Measurements from ENCODE around the gene HLA-G. TPM values are rescaled to one million over a fixed set of nuclear protein-coding genes. Genes with fewer than 3 reads are reported as not detected.

HLA-G gene
- total RNA-seq, 2 experiments from 2014 or later: 2.7 to 2.9 TPM

GRCh38 chr6:29813809-29814208, 13.8 kb upstream of the HLA-G start:
- Histone ChIP-seq H3K4me1 (ENCODE audit: insufficient read depth, low read length) (no peaks in the 10 kb centered on the region), H3K36me3 (ENCODE audit: insufficient read depth, low read length) (no peaks in the 10 kb centered on the region), H3K9me3 (ENCODE audit: control insufficient read depth in 1 of 2, insufficient read depth in 1 of 2, low read length in 2 of 2) (no peaks in the 10 kb centered on the region), H3K27me3 (ENCODE audit: control insufficient read depth in 1 of 2, insufficient read depth in 2 of 2, low read length in 2 of 2) (peaks cover 0 to 2% of the 10 kb centered on the region in 2 experiments), H3K27ac (ENCODE audit: low read depth in 1 of 2, low read length in 2 of 2) (no peak overlapping the region), H3K4me3 (ENCODE audit: low read length) (no peak overlapping the region)
- POLR2A ChIA-PET: no interaction called here
- no peaks in the 10 kb centered on the region for H3K9me3 Mint-ChIP-seq
- peaks cover 23% of the 10 kb centered on the region for H3K27me3 Mint-ChIP-seq
- H3K4me1 Mint-ChIP-seq (ENCODE audit: low read depth): no peaks in the 10 kb centered on the region
- H3K27ac Mint-ChIP-seq: no peak overlapping the region
- intact Hi-C loops (cut with DNase I, micrococcal nuclease): no loop called here
- TF ChIP-seq CTCF (IDR thresholded peaks at IDR 0.05): no peak
- no peaks in the 10 kb centered on the region for H3K36me3 Mint-ChIP-seq (ENCODE audit: low read depth)
- no peak for ATAC-seq (ENCODE audit: poor library complexity)
- CTCF ChIA-PET: no interaction called here
- H3K4me3 Mint-ChIP-seq: no peak overlapping the region
- no peak for DNase-seq

- no peak for DNase-seq
- ChIA-PET CTCF (no interaction called here), POLR2A (no interaction called here)
- intact Hi-C loops (cut with DNase I, micrococcal nuclease): no loop called here
- TF ChIP-seq CTCF (IDR thresholded peaks at IDR 0.05): no peak
- no peaks in the 10 kb centered on the region for H3K9me3 Mint-ChIP-seq
- H3K4me3 Mint-ChIP-seq: no peak overlapping the region
- no peak overlapping the region for H3K27ac Mint-ChIP-seq
- Histone ChIP-seq H3K9me3 (ENCODE audit: control insufficient read depth in 1 of 2, insufficient read depth in 1 of 2, low read length in 2 of 2) (no peaks in the 10 kb centered on the region), H3K36me3 (ENCODE audit: insufficient read depth, low read length) (no peaks in the 10 kb centered on the region), H3K4me1 (ENCODE audit: insufficient read depth, low read length) (no peaks in the 10 kb centered on the region), H3K27me3 (ENCODE audit: control insufficient read depth in 1 of 2, insufficient read depth in 2 of 2, low read length in 2 of 2) (peaks cover 0 to 2% of the 10 kb centered on the region in 2 experiments), H3K4me3 (ENCODE audit: low read length) (no peak overlapping the region), H3K27ac (ENCODE audit: low read depth in 1 of 2, low read length in 2 of 2) (no peak overlapping the region)
- no peaks in the 10 kb centered on the region for H3K4me1 Mint-ChIP-seq (ENCODE audit: low read depth)
- H3K27me3 Mint-ChIP-seq: peaks cover 30% of the 10 kb centered on the region
- ATAC-seq (ENCODE audit: poor library complexity): no peak
- H3K36me3 Mint-ChIP-seq (ENCODE audit: low read depth): no peaks in the 10 kb centered on the region
Measured at GRCh38 chr6:29814379-29815117, 13.1 kb upstream of the HLA-G start.

GRCh38 chr6:29815118-29815750, 12.4 kb upstream of the HLA-G start:
- Mint-ChIP-seq H3K36me3 (ENCODE audit: low read depth) (no peaks in the 10 kb centered on the region), H3K4me1 (ENCODE audit: low read depth) (no peaks in the 10 kb centered on the region)
- intact Hi-C loops (cut with DNase I, micrococcal nuclease): no loop called here

More at GRCh38 chr6:29815118-29815750, 12.4 kb upstream of the HLA-G start:
- Histone ChIP-seq H3K36me3 (ENCODE audit: insufficient read depth, low read length) (no peaks in the 10 kb centered on the region), H3K4me3 (ENCODE audit: low read length) (no peak overlapping the region), H3K27me3 (ENCODE audit: control insufficient read depth in 1 of 2, insufficient read depth in 2 of 2, low read length in 2 of 2) (peaks cover 0 to 2% of the 10 kb centered on the region in 2 experiments), H3K4me1 (ENCODE audit: insufficient read depth, low read length) (no peaks in the 10 kb centered on the region), H3K9me3 (ENCODE audit: control insufficient read depth in 1 of 2, insufficient read depth in 1 of 2, low read length in 2 of 2) (no peaks in the 10 kb centered on the region), H3K27ac (ENCODE audit: low read depth in 1 of 2, low read length in 2 of 2) (no peak overlapping the region)
- TF ChIP-seq CTCF (IDR thresholded peaks at IDR 0.05): no peak
- Mint-ChIP-seq H3K4me3 (no peak overlapping the region), H3K9me3 (no peaks in the 10 kb centered on the region), H3K27ac (no peak overlapping the region), H3K27me3 (peaks cover 27% of the 10 kb centered on the region)
- DNase-seq (no peak), ATAC-seq (ENCODE audit: poor library complexity) (no peak)
- POLR2A ChIA-PET: no interaction called here
- CTCF ChIA-PET: no interaction called here
